HepG2 (cell line): ENCODE data around the gene MAPKAPK3. TPM values are rescaled to one million over a fixed set of nuclear protein-coding genes. Genes with fewer than 3 reads are reported as not detected.

Source experiments
- AHR ChIP-seq: IDR thresholded peaks from 2 replicates; pipeline ENCODE4 v1.6.1; 2018; ENCODE audit warnings: missing genetic modification reagents, missing compliant biosample characterization
- CHCHD3 ChIP-seq: sonication (generic); formaldehyde crosslinking; IDR thresholded peaks from 2 replicates; pipeline ENCODE4 v1.8.0; 2022; ENCODE audit warnings: mild to moderate bottlenecking, missing genetic modification reagents, moderate library complexity
- GPN1 ChIP-seq: sonication (generic); formaldehyde crosslinking; IDR thresholded peaks from 2 replicates; pipeline ENCODE4 v1.5.1; 2020; ENCODE audit warnings: missing genetic modification reagents, borderline replicate concordance
- HDAC1 ChIP-seq: sonication (generic); formaldehyde crosslinking; IDR thresholded peaks from 2 replicates; pipeline ENCODE4 v1.5.1; 2020; ENCODE audit warnings: mild to moderate bottlenecking, missing genetic modification reagents
- HNF4A ChIP-seq: sonication (generic); formaldehyde crosslinking; IDR thresholded peaks from 2 replicates; pipeline ENCODE4 v1.4.0; 2020; ENCODE audit warnings: missing genetic modification reagents
- KDM5B ChIP-seq: sonication (generic); formaldehyde crosslinking; IDR thresholded peaks from 2 replicates; pipeline ENCODE4 v1.4.0; 2020; ENCODE audit warnings: missing genetic modification reagents, mild to moderate bottlenecking, borderline replicate concordance
- KLF12 ChIP-seq: sonication (generic); formaldehyde crosslinking; IDR thresholded peaks from 2 replicates; pipeline ENCODE4 v1.4.0; 2020; ENCODE audit warnings: missing genetic modification reagents, borderline replicate concordance
- NCOA2 ChIP-seq: sonication (generic); formaldehyde crosslinking; IDR thresholded peaks from 2 replicates; pipeline ENCODE4 v1.8.0; 2022; ENCODE audit warnings: inconsistent platforms
- ZBTB42 ChIP-seq: sonication (generic); formaldehyde crosslinking; IDR thresholded peaks from 2 replicates; pipeline ENCODE4 v1.5.0; 2020; ENCODE audit warnings: mild to moderate bottlenecking, missing genetic modification reagents
- ZFX ChIP-seq: sonication (generic); formaldehyde crosslinking; IDR thresholded peaks from 2 replicates; pipeline ENCODE4 v1.4.0; 2020; ENCODE audit warnings: mild to moderate bottlenecking, low read depth, missing genetic modification reagents, moderate library complexity
- ZNF24 ChIP-seq: fragments of 450-650 bp; IDR thresholded peaks from 2 replicates; pipeline ENCODE4 v1.6.1; 2017; ENCODE audit warnings: antibody characterized with exemption, mild to moderate bottlenecking
- ZNF274 ChIP-seq: sonication (generic); formaldehyde crosslinking; IDR thresholded peaks from 2 replicates; pipeline ENCODE4 v1.5.1; 2020; ENCODE audit warnings: mild to moderate bottlenecking, missing genetic modification reagents
- ZNF431 ChIP-seq: sonication (generic); formaldehyde crosslinking; IDR thresholded peaks from 2 replicates; pipeline ENCODE4 v1.9.0; 2022; ENCODE audit warnings: missing genetic modification reagents, low read depth, mild to moderate bottlenecking, borderline replicate concordance
- ZNF530 ChIP-seq: sonication (generic); formaldehyde crosslinking; IDR thresholded peaks from 2 replicates; pipeline ENCODE4 v1.5.0; 2020; ENCODE audit warnings: low read depth, mild to moderate bottlenecking, missing genetic modification reagents
- ZNF709 ChIP-seq: sonication (generic); formaldehyde crosslinking; IDR thresholded peaks from 2 replicates; pipeline ENCODE4 v1.5.0; 2020; ENCODE audit warnings: mild to moderate bottlenecking, missing genetic modification reagents
- polyA plus RNA-seq, 8 experiments: library from polyadenylated mRNA; depleted of rRNA in 3 of 8; stranded (reverse) in 7 of 8; unstranded in 1 of 8; fragments of >200 nt; fragmentation: Illumina TruSeq in 4 of 8; extraction: Trizol in 4 of 8; gene quantifications; 2 replicates each; pipeline versions ENCODE4 v1.2.1 to v1.2.3, GENCODE V29; 2011 to 2016; ENCODE audit warnings: low read depth in 4 of 8, missing spikeins in 1 of 8, mixed read lengths in 1 of 8; ENCODE audit not compliant: insufficient read depth in 1 of 8
- total RNA-seq, 5 experiments: library from RNA; depleted of rRNA; stranded (reverse); fragments of >200 nt; fragmentation: Illumina TruSeq; extraction: Trizol; gene quantifications; 2 replicates each; pipeline ENCODE4 v1.2.3, GENCODE V29; 2016; ENCODE audit warnings: low read depth in 1 of 5
- TF ChIP-seq, protein P1 (sequence below): sonication (generic); formaldehyde crosslinking; IDR thresholded peaks from 2 replicates; pipeline ENCODE4 v1.8.0; 2022; ENCODE audit warnings: missing genetic modification reagents, mild to moderate bottlenecking, moderate library complexity, borderline replicate concordance
- TF ChIP-seq, protein P2 (sequence below): sonication (generic); formaldehyde crosslinking; IDR thresholded peaks from 2 replicates; pipeline ENCODE4 v1.4.0; 2020; ENCODE audit warnings: mild to moderate bottlenecking, low read depth, missing genetic modification reagents
- TF ChIP-seq, protein P3 (sequence below): IDR thresholded peaks from 2 replicates; pipeline ENCODE4 v1.6.1; 2012; ENCODE audit warnings: inconsistent platforms
- TF ChIP-seq, protein P4 (sequence below): sonication (generic); formaldehyde crosslinking; IDR thresholded peaks from 2 replicates; pipeline ENCODE4 v1.4.0; 2020; ENCODE audit warnings: missing genetic modification reagents, borderline replicate concordance
- TF ChIP-seq, protein P5 (sequence below), 2 experiments: sonication (generic) in 1 of 2; formaldehyde crosslinking in 1 of 2; IDR thresholded peaks; 2 replicates each; pipeline versions ENCODE4 v1.4.0 to v1.6.1; 2018 to 2020; ENCODE audit warnings: missing genetic modification reagents in 2 of 2, borderline replicate concordance in 1 of 2, low read depth in 1 of 2, mild to moderate bottlenecking in 1 of 2, missing biosample characterization in 1 of 2

Gene MAPKAPK3
- total and polyA plus RNA-seq, 2 of the 13 experiments (the other 11 are each of a cell fraction or from before 2014, with no cell fraction given): 39.9 to 41.2 TPM

DNA sequence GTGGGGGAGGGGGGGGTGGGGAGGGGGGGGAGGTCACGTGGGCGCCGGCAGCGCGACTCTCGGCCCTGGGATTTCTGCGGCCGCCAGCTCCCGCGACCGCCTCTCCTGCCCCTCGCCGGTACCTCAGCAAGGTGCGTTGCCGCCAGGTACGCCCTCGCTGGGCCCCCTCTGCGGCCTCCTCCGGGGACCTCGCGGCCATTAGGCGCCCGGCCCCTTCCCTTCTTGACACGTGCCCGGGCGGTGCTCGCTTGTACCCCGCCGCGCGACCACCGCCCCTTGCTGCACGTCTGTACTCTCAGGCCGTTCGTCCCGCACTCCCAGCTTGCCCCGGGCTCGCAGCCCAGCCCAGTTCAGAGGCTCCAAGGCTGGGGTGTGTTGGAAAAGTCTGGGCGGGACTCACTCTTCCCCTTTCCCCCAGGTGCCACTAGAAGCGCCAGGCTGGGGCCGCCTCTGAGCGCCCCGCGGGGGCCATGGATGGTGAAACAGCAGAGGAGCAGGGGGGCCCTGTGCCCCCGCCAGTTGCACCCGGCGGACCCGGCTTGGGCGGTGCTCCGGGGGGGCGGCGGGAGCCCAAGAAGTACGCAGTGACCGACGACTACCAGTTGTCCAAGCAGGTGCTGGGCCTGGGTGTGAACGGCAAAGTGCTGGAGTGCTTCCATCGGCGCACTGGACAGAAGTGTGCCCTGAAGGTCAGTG is at the start of gene MAPKAPK3 (continued):
- TF ChIP-seq, protein P1, sequence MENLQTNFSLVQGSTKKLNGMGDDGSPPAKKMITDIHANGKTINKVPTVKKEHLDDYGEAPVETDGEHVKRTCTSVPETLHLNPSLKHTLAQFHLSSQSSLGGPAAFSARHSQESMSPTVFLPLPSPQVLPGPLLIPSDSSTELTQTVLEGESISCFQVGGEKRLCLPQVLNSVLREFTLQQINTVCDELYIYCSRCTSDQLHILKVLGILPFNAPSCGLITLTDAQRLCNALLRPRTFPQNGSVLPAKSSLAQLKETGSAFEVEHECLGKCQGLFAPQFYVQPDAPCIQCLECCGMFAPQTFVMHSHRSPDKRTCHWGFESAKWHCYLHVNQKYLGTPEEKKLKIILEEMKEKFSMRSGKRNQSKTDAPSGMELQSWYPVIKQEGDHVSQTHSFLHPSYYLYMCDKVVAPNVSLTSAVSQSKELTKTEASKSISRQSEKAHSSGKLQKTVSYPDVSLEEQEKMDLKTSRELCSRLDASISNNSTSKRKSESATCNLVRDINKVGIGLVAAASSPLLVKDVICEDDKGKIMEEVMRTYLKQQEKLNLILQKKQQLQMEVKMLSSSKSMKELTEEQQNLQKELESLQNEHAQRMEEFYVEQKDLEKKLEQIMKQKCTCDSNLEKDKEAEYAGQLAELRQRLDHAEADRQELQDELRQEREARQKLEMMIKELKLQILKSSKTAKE (CRISPR knock-in tag): 0 out of 2 replicates have a peak, but pooled peaks have one; percentile 37
- TF ChIP-seq NCOA2: peak; percentile 18; the same call in 1 of the 2 replicates
- TF ChIP-seq, protein P2, sequence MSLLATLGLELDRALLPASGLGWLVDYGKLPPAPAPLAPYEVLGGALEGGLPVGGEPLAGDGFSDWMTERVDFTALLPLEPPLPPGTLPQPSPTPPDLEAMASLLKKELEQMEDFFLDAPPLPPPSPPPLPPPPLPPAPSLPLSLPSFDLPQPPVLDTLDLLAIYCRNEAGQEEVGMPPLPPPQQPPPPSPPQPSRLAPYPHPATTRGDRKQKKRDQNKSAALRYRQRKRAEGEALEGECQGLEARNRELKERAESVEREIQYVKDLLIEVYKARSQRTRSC: no peak
- TF ChIP-seq ZNF24: no peak
- peak; percentile 15; the same call in 1 of the 2 replicates for TF ChIP-seq KDM5B (CRISPR knock-in tag)
- TF ChIP-seq KLF12 (CRISPR knock-in tag): no peak; the same call in 1 of the 2 replicates
- TF ChIP-seq GPN1 (CRISPR knock-in tag): 0 out of 2 replicates have a peak, but pooled peaks have one; percentile 17
- 0 out of 2 replicates have a peak, but pooled peaks have one; percentile 30 for TF ChIP-seq ZNF709 (CRISPR knock-in tag)
- peak; percentile 26; the same call in 1 of the 2 replicates for TF ChIP-seq ZBTB42 (CRISPR knock-in tag)
- peak; percentile 53 for TF ChIP-seq HNF4A (CRISPR knock-in tag)
- TF ChIP-seq CHCHD3 (CRISPR knock-in tag): 0 out of 2 replicates have a peak, but pooled peaks have one; percentile 34
- TF ChIP-seq HDAC1 (CRISPR knock-in tag): peak; percentile 70; the same call in 1 of the 2 replicates
- TF ChIP-seq ZNF530 (CRISPR knock-in tag): no peak
- TF ChIP-seq, protein P3, sequence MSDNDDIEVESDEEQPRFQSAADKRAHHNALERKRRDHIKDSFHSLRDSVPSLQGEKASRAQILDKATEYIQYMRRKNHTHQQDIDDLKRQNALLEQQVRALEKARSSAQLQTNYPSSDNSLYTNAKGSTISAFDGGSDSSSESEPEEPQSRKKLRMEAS: peak; percentile 41; the same call in 1 of the 2 replicates
- TF ChIP-seq AHR: peak; percentile 26; the same call in 1 of the 2 replicates
- peak; percentile 67; the same call in 1 of the 2 replicates for TF ChIP-seq ZNF274 (CRISPR knock-in tag)
- TF ChIP-seq ZNF431: no peak
- TF ChIP-seq ZFX (CRISPR knock-in tag): peak; percentile 71
- TF ChIP-seq, protein P4, sequence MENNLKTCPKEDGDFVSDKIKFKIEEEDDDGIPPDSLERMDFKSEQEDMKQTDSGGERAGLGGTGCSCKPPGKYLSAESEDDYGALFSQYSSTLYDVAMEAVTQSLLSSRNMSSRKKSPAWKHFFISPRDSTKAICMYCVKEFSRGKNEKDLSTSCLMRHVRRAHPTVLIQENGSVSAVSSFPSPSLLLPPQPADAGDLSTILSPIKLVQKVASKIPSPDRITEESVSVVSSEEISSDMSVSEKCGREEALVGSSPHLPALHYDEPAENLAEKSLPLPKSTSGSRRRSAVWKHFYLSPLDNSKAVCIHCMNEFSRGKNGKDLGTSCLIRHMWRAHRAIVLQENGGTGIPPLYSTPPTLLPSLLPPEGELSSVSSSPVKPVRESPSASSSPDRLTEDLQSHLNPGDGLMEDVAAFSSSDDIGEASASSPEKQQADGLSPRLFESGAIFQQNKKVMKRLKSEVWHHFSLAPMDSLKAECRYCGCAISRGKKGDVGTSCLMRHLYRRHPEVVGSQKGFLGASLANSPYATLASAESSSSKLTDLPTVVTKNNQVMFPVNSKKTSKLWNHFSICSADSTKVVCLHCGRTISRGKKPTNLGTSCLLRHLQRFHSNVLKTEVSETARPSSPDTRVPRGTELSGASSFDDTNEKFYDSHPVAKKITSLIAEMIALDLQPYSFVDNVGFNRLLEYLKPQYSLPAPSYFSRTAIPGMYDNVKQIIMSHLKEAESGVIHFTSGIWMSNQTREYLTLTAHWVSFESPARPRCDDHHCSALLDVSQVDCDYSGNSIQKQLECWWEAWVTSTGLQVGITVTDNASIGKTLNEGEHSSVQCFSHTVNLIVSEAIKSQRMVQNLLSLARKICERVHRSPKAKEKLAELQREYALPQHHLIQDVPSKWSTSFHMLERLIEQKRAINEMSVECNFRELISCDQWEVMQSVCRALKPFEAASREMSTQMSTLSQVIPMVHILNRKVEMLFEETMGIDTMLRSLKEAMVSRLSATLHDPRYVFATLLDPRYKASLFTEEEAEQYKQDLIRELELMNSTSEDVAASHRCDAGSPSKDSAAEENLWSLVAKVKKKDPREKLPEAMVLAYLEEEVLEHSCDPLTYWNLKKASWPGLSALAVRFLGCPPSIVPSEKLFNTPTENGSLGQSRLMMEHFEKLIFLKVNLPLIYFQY (CRISPR knock-in tag): 0 out of 2 replicates have a peak, but pooled peaks have one; percentile 19
- TF ChIP-seq, protein P5, sequence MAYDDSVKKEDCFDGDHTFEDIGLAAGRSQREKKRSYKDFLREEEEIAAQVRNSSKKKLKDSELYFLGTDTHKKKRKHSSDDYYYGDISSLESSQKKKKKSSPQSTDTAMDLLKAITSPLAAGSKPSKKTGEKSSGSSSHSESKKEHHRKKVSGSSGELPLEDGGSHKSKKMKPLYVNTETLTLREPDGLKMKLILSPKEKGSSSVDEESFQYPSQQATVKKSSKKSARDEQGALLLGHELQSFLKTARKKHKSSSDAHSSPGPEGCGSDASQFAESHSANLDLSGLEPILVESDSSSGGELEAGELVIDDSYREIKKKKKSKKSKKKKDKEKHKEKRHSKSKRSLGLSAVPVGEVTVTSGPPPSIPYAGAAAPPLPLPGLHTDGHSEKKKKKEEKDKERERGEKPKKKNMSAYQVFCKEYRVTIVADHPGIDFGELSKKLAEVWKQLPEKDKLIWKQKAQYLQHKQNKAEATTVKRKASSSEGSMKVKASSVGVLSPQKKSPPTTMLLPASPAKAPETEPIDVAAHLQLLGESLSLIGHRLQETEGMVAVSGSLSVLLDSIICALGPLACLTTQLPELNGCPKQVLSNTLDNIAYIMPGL (CRISPR knock-in tag; IDR thresholded peaks at IDR 0.05; ENCODE audit: borderline replicate concordance in 1 of 2, low read depth in 1 of 2): peak in 1 of 2 experiments; percentile 46; a peak in 2 of 4 replicates
